H1 (cell line): ENCODE results near the gene TOM1. TPM values are rescaled to one million over a fixed set of nuclear protein-coding genes. Genes with fewer than 3 reads are reported as not detected.

ENCODE experiments used
- CTCF ChIA-PET: fragments of 300-600 bp; sonication (Branson Sonifier 250); formaldehyde crosslinking; loops from one replicate; lab custom pipeline; 2021; ENCODE audit not compliant: partially characterized antibody; lab: Charles Lee
- POLR2A ChIA-PET: fragments of 300-600 bp; sonication (Branson Sonifier 250); formaldehyde crosslinking; loops from one replicate; lab custom pipeline; 2021; ENCODE audit warnings: inconsistent platforms; ENCODE audit not compliant: partially characterized antibody; lab: Charles Lee
- DNase-seq, 2 experiments: peaks; one replicate each; pipeline versions ENCODE4 v3.0.0 to v3.0.0-alpha.2; 2010 to 2022; ENCODE audit warnings: low spot score in 2 of 2, low read depth in 1 of 2, mixed read lengths in 1 of 2
- FAIRE-seq: peaks from 2 replicates; lab custom pipeline; 2011; peaks lifted over from hg19 to GRCh38; lab: Jason Lieb, UNC
- H2AFZ ChIP-seq: 2 replicates; pipeline ENCODE4 v1.8.1; 2012; ENCODE audit warnings: low read length, inconsistent platforms
- H2AK5ac ChIP-seq: 2 replicates; pipeline ENCODE4 v1.6.1; 2013; ENCODE audit warnings: low read depth, low read length
- H2BK120ac ChIP-seq: replicated peaks from 2 replicates; pipeline ENCODE3; 2013; ENCODE audit warnings: low read depth, low read length, inconsistent platforms
- H2BK12ac ChIP-seq: 2 replicates; pipeline ENCODE4 v1.6.1; 2013; ENCODE audit warnings: low read depth, low read length
- H2BK15ac ChIP-seq: 2 replicates; pipeline ENCODE4 v1.6.1; 2013; ENCODE audit warnings: low read length
- H2BK20ac ChIP-seq: 2 replicates; pipeline ENCODE4 v1.6.1; 2013; ENCODE audit warnings: low read length
- H2BK5ac ChIP-seq: 2 replicates; pipeline ENCODE4 v1.6.1; 2013; ENCODE audit warnings: low read depth, low read length
- H3K14ac ChIP-seq: 2 replicates; pipeline ENCODE4 v1.6.1; 2013; ENCODE audit warnings: inconsistent platforms; ENCODE audit not compliant: insufficient read length
- H3K18ac ChIP-seq: 2 replicates; pipeline ENCODE4 v1.6.1; 2013; ENCODE audit warnings: low read length; ENCODE audit errors: extremely low read depth
- H3K23ac ChIP-seq: 2 replicates; pipeline ENCODE4 v1.6.1; 2013; ENCODE audit warnings: inconsistent platforms; ENCODE audit not compliant: insufficient read length
- H3K23me2 ChIP-seq: 2 replicates; pipeline ENCODE4 v1.6.1; 2013; ENCODE audit warnings: low read depth, low read length
- H3K27ac ChIP-seq: 2 replicates; pipeline ENCODE4 v1.6.1; 2011; ENCODE audit warnings: low read depth, low read length, inconsistent platforms
- H3K27me3 ChIP-seq, 4 experiments: replicated peaks in 1 of 4; 1 replicate in 1 of 4; 2 replicates in 3 of 4; pipeline versions ENCODE4 v1.6.1 to v1.8.1; 2011 to 2013; ENCODE audit warnings: low read length in 3 of 4, mild to moderate bottlenecking in 3 of 4, inconsistent platforms in 2 of 4, mixed read lengths in 2 of 4, moderate library complexity in 1 of 4; ENCODE audit not compliant: control insufficient read depth in 3 of 4, insufficient read depth in 3 of 4; ENCODE audit errors: extremely low read depth in 1 of 4
- H3K36me3 ChIP-seq, 4 experiments: 2 replicates each; pipeline versions ENCODE4 v1.6.1 to v1.8.1; 2011 to 2013; ENCODE audit warnings: mild to moderate bottlenecking in 4 of 4, low read length in 3 of 4, moderate library complexity in 2 of 4, control low read depth in 1 of 4, inconsistent platforms in 1 of 4; ENCODE audit not compliant: insufficient read depth in 4 of 4, control insufficient read depth in 2 of 4
- H3K4ac ChIP-seq: replicated peaks from 2 replicates; pipeline ENCODE3; 2013; ENCODE audit warnings: low read length, low read depth, mixed read lengths, inconsistent platforms; ENCODE audit not compliant: insufficient read length
- H3K4me1 ChIP-seq, 4 experiments: replicated peaks in 1 of 4; 1 replicate in 1 of 4; 2 replicates in 3 of 4; pipeline versions ENCODE4 v1.6.1 to v1.8.1; 2011 to 2013; ENCODE audit warnings: low read length in 3 of 4, inconsistent platforms in 2 of 4, mixed read lengths in 1 of 4; ENCODE audit not compliant: insufficient read depth in 4 of 4, control insufficient read depth in 3 of 4
- H3K4me2 ChIP-seq, 2 experiments: 2 replicates each; pipeline versions ENCODE4 v1.6.1 to v1.8.1; 2011 to 2013; ENCODE audit warnings: low read depth in 2 of 2, low read length in 2 of 2, control low read depth in 1 of 2, inconsistent platforms in 1 of 2, mild to moderate bottlenecking in 1 of 2; ENCODE audit not compliant: insufficient read depth in 1 of 2
- H3K4me3 ChIP-seq, 4 experiments: fragments of 200-600, 300-600 bp in 1 of 4; sonication (generic), shearing (Covaris generic), sonication (Bioruptor Twin) in 1 of 4; 2 replicates each; pipeline versions ENCODE4 v1.5.1 to v1.8.1; 2011 to 2016; ENCODE audit warnings: low read length in 4 of 4, low read depth in 3 of 4, control low read depth in 2 of 4, inconsistent platforms in 2 of 4, mild to moderate bottlenecking in 2 of 4, mixed read lengths in 1 of 4, moderate library complexity in 1 of 4; ENCODE audit not compliant: insufficient read depth in 2 of 4; ENCODE audit errors: extremely low read depth in 1 of 4
- H3K56ac ChIP-seq: replicated peaks from 2 replicates; pipeline ENCODE3; 2013; ENCODE audit warnings: low read depth, mild to moderate bottlenecking, mixed read lengths, low read length, inconsistent platforms; ENCODE audit not compliant: insufficient read length
- H3K79me1 ChIP-seq: 2 replicates; pipeline ENCODE4 v1.6.1; 2013; ENCODE audit warnings: low read depth, low read length, control low read depth
- H3K79me2 ChIP-seq, 2 experiments: 2 replicates each; pipeline versions ENCODE4 v1.6.1 to v1.8.1; 2012 to 2013; ENCODE audit warnings: low read length in 2 of 2, mild to moderate bottlenecking in 2 of 2, inconsistent platforms in 1 of 2; ENCODE audit not compliant: insufficient read depth in 2 of 2, control insufficient read depth in 1 of 2
- H3K9ac ChIP-seq, 4 experiments: replicated peaks in 1 of 4; 1 replicate in 1 of 4; 2 replicates in 3 of 4; pipeline versions ENCODE4 v1.6.1 to v1.8.1; 2011 to 2013; ENCODE audit warnings: low read depth in 3 of 4, low read length in 3 of 4, control low read depth in 2 of 4, mild to moderate bottlenecking in 2 of 4, moderate library complexity in 2 of 4, inconsistent platforms in 1 of 4; ENCODE audit errors: extremely low read depth in 1 of 4
- H3K9me3 ChIP-seq, 2 experiments: 2 replicates each; pipeline versions ENCODE4 v1.6.1 to v1.8.1; 2012 to 2013; ENCODE audit warnings: mild to moderate bottlenecking in 2 of 2, moderate library complexity in 2 of 2, control low read depth in 1 of 2, inconsistent platforms in 1 of 2, low read depth in 1 of 2, low read length in 1 of 2, mixed read lengths in 1 of 2; ENCODE audit not compliant: insufficient read depth in 2 of 2
- H4K20me1 ChIP-seq, 2 experiments: replicated peaks in 1 of 2; 2 replicates each; pipeline versions ENCODE3 to v1.8.1; 2011 to 2013; ENCODE audit warnings: inconsistent platforms in 2 of 2, low read length in 2 of 2, mild to moderate bottlenecking in 1 of 2; ENCODE audit not compliant: insufficient read depth in 2 of 2, control insufficient read depth in 1 of 2
- H4K5ac ChIP-seq: 2 replicates; pipeline ENCODE4 v1.6.1; 2013; ENCODE audit warnings: low read length, low read depth, mixed read lengths, inconsistent platforms; ENCODE audit not compliant: insufficient read length
- H4K8ac ChIP-seq: 2 replicates; pipeline ENCODE4 v1.8.0; 2013; ENCODE audit warnings: mild to moderate bottlenecking, moderate library complexity, low read length, inconsistent platforms; ENCODE audit not compliant: insufficient read depth; ENCODE audit errors: extremely low read depth
- H4K91ac ChIP-seq: replicated peaks from 2 replicates; pipeline ENCODE3; 2013; ENCODE audit warnings: low read length, mixed read lengths, inconsistent platforms; ENCODE audit not compliant: insufficient read length
- ATF2 ChIP-seq: IDR thresholded peaks from 2 replicates; pipeline ENCODE4 v1.6.1; 2012; ENCODE audit warnings: low read length, inconsistent platforms
- CBX5 ChIP-seq: fragments of 300-800, 300-1000 bp; sonication (generic); IDR thresholded peaks from 2 replicates; pipeline ENCODE4 v1.7.1; 2016; ENCODE audit warnings: antibody characterized with exemption, low read length, low read depth
- EP300 ChIP-seq, 2 experiments: IDR thresholded peaks; 1 replicate in 1 of 2; 2 replicates in 1 of 2; pipeline ENCODE4 v1.6.1; 2011 to 2012; ENCODE audit warnings: low read depth in 2 of 2, low read length in 2 of 2, mild to moderate bottlenecking in 2 of 2, borderline replicate concordance in 1 of 2, inconsistent platforms in 1 of 2, moderate library complexity in 1 of 2
- HDAC2 ChIP-seq, 2 experiments: fragments of 300-600 bp in 1 of 2; sonication (generic) in 1 of 2; IDR thresholded peaks; 2 replicates each; pipeline ENCODE4 v1.6.1; 2011 to 2012; ENCODE audit warnings: low read depth in 2 of 2, low read length in 2 of 2, mild to moderate bottlenecking in 2 of 2, moderate library complexity in 2 of 2, borderline replicate concordance in 1 of 2, inconsistent platforms in 1 of 2
- RAD21 ChIP-seq, 2 experiments: IDR thresholded peaks in 1 of 2; conservative IDR thresholded peaks in 1 of 2; 2 replicates each; pipeline ENCODE4 v1.6.1; 2011; ENCODE audit warnings: low read depth in 2 of 2, low read length in 2 of 2, improper control_type of control experiment in 1 of 2, inconsistent platforms in 1 of 2, mild to moderate bottlenecking in 1 of 2, moderate library complexity in 1 of 2
- RFX5 ChIP-seq: IDR thresholded peaks from 2 replicates; pipeline ENCODE4 v1.6.1; 2011; ENCODE audit warnings: low read depth, low read length, improper control_type of control experiment, borderline replicate concordance
- TBP ChIP-seq: IDR thresholded peaks from 2 replicates; pipeline ENCODE4 v1.6.1; 2011; ENCODE audit warnings: low read depth, low read length, improper control_type of control experiment
- WGBS, 2 experiments: shearing (Covaris generic) in 1 of 2; methylation state at CpG; one replicate each; pipeline versions ENCODE4 v1.1.6 to v1.1.7; 2013 to 2015; ENCODE audit warnings: low lambda C conversion rate in 2 of 2, mixed read lengths in 2 of 2, inconsistent platforms in 1 of 2, low coverage in 1 of 2, missing lambda C conversion rate in 1 of 2; ENCODE audit not compliant: insufficient replicate concordance in 2 of 2, insufficient coverage in 1 of 2, insufficient read length in 1 of 2; ENCODE audit errors: extremely low coverage in 1 of 2, missing lambda C conversion rate in 1 of 2; 5-methylcytosine and 5-hydroxymethylcytosine counted together
- polyA plus RNA-seq, 7 experiments: library from polyadenylated mRNA; depleted of rRNA in 3 of 7; stranded (reverse) in 5 of 7; unstranded in 2 of 7; fragments of >200 nt in 5 of 7; fragments of 200-250 nt in 2 of 7; gene quantifications; 1 replicate in 5 of 7; 2 replicates in 1 of 7; 4 replicates in 1 of 7; pipeline versions ENCODE4 v1.2.1 to v1.2.3, GENCODE V29; 2011 to 2013; ENCODE audit warnings: missing spikeins in 2 of 7, mixed read lengths in 2 of 7
- total RNA-seq: library from RNA; stranded (reverse); fragmentation: NEBNext Ultra II Directional; extraction: Animal tissue kit (Norgen Biotek cat#: 25700); gene quantifications from 2 replicates; pipeline ENCODE4 v1.2.1, GENCODE V29; 2021

Gene TOM1
- total and polyA plus RNA-seq, 2 of the 8 experiments (the other 6 are each of a cell fraction or from before 2014, with no cell fraction given), result 25.1 to 39.2 TPM

- Histone ChIP-seq H4K91ac (peak within 1 kb of the TSS; percentile 1), H3K79me2 (peaks cover 0 to 46% of the 10 kb centered on the region in 2 experiments; a peak in 3 of 4 replicates), H3K4me3 (peak within 1 kb of the TSS; percentile 74 to 94 (median 81)), H3K14ac (no peak within 1 kb of the TSS), H3K9ac (peak within 1 kb of the TSS; percentile 87 to 99 (median 90)), H2BK20ac (no peak within 1 kb of the TSS), H3K4ac (no peak within 1 kb of the TSS), H3K4me2 (peak within 1 kb of the TSS; percentile 91 to 98), H3K79me1 (peaks cover 4% of the 10 kb centered on the region; the same call in 1 of the 2 replicates), H4K5ac (peak within 1 kb of the TSS; percentile 31), H3K36me3 (peaks cover 5 to 6% (median 6%) of the 10 kb centered on the region in 4 experiments; a peak in 5 of 8 replicates), H3K23me2 (peaks cover 8% of the 10 kb centered on the region; the same call in 1 of the 2 replicates), H4K20me1 (peaks cover 0 to 3% of the 10 kb centered on the region in 2 experiments), H2BK5ac (peak within 1 kb of the TSS; percentile 66), H3K27ac (peak within 1 kb of the TSS; percentile 88), H3K9me3 (no peaks in the 10 kb centered on the region), H2BK15ac (no peak within 1 kb of the TSS), H4K8ac (peak within 1 kb of the TSS; percentile 98), H2BK120ac (no peak within 1 kb of the TSS), H3K18ac (peak within 1 kb of the TSS; percentile 29), H3K56ac (no peak within 1 kb of the TSS), H3K23ac (no peak within 1 kb of the TSS), H2AK5ac (peak within 1 kb of the TSS; percentile 43; the same call in 1 of the 2 replicates), H2BK12ac (no peak within 1 kb of the TSS), H3K27me3 (no peaks in the 10 kb centered on the region; a peak in 1 of 7 replicates), H2AFZ (peak within 1 kb of the TSS; percentile 99), H3K4me1 (peaks cover 0 to 3% (median 0%) of the 10 kb centered on the region in 4 experiments; a peak in 2 of 7 replicates)
- peak; percentile 51 to 86 for DNase-seq
- FAIRE-seq, result no peak
- 1% methylated on average over 38 of the region's 84 CpGs; no CpG with 5 or more reads in 1 of the 2 experiments for WGBS, 2 experiments
- ChIA-PET POLR2A (interaction anchor here (0.9 to 4.6 kb wide), 9 partner anchors 10 to 52 kb away, joined by 3 to 27 read pairs (median 5); partner anchors contain the start of gene TOM1), CTCF (interaction anchor here (0.9 to 1.2 kb wide), 2 partner anchors 13 to 155 kb away, joined by 3 read pairs; no protein-coding TSS in a partner anchor)
- TF ChIP-seq EP300 (IDR thresholded peaks at IDR 0.05; ENCODE audit: borderline replicate concordance in 1 of 2, low read depth in 2 of 2, low read length in 2 of 2) (0 out of 3 replicates have a peak, but pooled peaks of 1 of the 2 experiments have one; percentile 19), HDAC2 (IDR thresholded peaks at IDR 0.05; ENCODE audit: borderline replicate concordance in 1 of 2, low read depth in 2 of 2, low read length in 2 of 2) (peak in 1 of 2 experiments; percentile 83; a peak in 2 of 4 replicates), CBX5 (no peak), TBP (peak; percentile 92), RAD21 (IDR thresholded peaks at IDR 0.05 in 1 of 2, conservative IDR thresholded peaks at IDR 0.05 in 1 of 2; ENCODE audit: low read depth in 2 of 2, low read length in 2 of 2) (no peak), ATF2 (no peak), RFX5 (no peak)
These were observed 42.1 kb upstream of the TOM1 start, which contains the start of gene HMGXB4 for GRCh38 chr22:35257321-35258190. HMGXB4 (plus strand) TSS chr22:35257493; CDS start chr22:35262391, 4,898 bp downstream.
